Activated effector memory CD4-positive, alpha-beta T cell treated with Interleukin-2 at 50 U/mL for 16 hours (primary cell): ENCODE results near the gene LXN.
A peak's percentile ranks its signal among the peaks of the same experiment; 100 is the strongest.
"Not testable (repeated sequence)": the region's sequence is repeated elsewhere in the genome, so short reads cannot be mapped to it uniquely, and the experiment has no call there.

ENCODE experiments used
- DNase-seq: peaks from one replicate; pipeline ENCODE4 v3.0.0-alpha.2; 2020

The LXN gene, protein sequence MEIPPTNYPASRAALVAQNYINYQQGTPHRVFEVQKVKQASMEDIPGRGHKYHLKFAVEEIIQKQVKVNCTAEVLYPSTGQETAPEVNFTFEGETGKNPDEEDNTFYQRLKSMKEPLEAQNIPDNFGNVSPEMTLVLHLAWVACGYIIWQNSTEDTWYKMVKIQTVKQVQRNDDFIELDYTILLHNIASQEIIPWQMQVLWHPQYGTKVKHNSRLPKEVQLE

DNA sequence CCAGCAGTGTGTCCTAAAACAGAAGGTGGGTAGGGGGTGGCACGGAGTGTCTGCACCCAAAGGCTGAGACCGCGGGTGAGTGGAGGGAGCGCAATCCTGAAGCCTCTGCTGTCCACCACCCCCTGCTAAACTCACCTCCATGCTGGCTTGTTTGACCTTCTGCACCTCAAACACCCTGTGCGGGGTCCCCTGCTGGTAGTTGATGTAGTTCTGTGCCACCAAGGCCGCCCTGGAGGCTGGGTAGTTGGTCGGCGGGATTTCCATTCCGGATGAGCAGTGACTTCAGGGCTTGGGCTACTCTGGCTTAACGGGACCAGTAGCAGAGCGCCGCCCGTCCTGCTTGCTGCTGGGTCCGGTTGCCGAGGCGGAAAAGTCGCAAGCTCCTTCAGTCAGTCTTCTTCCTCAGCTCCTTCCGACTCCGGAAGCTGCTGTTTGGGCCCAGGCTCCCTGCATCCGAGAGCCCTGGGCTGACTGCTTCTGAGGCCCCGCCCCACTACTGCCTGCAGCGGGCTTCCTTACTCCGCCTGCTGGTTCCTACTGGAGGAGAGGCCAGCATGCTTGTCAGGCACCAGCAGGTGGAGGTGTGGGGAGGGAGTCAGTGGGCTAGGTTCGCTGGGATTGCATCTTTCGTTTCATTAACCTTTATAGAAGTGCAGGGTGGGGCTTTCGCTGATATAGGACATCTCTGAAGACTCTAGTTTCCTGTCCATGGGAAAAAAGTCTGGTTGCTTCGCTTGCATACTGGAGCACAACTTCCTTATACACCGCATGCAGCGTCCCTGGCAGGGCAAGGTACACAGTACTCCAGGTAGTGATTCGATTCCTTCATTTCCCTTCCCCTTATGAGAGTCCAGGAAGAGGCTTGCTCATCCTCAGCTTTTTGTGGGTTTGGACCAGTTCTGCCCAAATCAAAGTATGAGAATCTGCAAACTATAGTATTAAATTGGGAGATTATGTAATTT lies at the start of gene LXN:
Gene LXN (minus strand): TSS at position 434 of the 962 bp plus-strand sequence. CDS start 170 bp downstream, at position 264.
- peak; percentile 72 for DNase-seq

GRCh38 chr3:158722108-158722507 lies 49.7 kb upstream of the LXN start:
- no peak for DNase-seq

DNA sequence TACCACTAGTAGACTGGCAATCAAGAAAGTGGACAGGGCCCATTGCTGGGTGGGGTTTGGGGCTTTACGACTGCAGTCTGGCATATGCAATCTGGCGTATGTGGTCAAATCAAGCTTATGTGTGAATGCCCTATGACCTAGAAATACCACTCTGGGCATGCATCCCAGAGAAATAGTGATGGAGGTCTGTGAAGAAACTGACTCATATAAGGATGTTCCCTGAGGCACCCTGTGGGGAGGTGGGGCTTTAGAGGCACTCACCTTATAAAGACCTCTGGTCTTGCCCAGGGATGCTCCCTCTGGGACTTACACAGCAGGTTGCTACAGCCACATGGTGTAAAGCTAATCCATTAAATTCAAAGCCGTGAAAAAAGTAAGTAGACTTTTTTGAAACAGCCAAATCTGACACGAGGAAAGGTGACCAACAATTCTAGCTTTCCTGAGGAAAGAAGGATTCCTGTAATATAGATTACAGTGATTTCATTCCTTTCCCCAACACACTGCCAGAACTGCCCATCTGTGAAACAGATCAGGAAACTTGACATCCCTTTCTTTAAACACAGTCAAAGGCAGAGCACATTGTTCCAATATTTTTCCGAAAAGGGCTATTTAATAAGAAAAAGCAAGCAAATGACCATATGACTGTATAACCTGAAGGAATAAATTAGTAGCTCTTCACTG lies 46.2 kb upstream of the LXN start:
- no peak for DNase-seq

GRCh38 chr3:158717576-158717975 lies 45.1 kb upstream of the LXN start:
- DNase-seq = no peak

GRCh38 chr3:158713094-158713499 lies 40.6 kb upstream of the LXN start:
- no peak for DNase-seq

GRCh38 chr3:158712443-158712842 lies 40.0 kb upstream of the LXN start:
- DNase-seq = no peak

- DNase-seq = no peak
Observed at GRCh38 chr3:158711886-158712285, 39.4 kb upstream of the LXN start.

DNA sequence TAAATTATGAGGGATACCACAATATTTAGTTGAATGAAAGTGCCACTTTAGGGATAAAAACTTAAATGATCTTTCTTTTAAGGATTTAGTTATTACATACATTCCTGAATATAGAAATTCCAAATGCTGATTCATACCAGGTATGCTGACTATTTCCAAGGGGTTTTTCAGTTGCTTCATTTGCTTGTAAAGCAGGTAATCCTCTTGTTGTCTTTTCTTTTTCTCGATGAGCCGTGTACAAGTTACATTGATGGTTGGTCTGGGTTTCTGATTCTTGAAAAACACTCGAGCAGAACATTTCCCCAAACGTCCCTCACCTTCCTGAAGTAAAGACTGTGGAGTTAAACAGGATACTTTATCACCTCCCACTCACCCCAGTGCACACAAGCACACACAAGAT lies 38.2 kb upstream of the LXN start:
- DNase-seq = no peak

DNA sequence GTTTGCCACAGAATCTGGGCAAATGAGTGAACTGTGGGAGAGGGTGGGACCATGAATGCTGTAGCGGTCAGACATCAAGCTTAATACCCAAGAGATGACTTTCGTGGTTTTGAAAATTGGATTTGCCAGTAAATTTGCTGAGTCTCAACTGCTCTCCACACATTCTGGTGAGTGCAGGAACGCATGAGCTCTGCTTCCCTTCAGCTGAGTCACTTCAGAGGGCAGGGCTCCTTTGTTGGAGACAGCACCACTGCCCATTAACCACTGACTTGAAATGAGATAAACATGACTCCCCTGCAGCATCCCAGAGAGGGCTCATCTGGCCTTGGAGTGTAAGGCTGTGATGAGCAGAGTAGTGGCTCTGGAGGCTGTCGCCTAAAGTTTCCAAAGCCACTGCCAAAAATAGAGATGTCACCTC lies 37.2 kb upstream of the LXN start:
- DNase-seq = no peak

GRCh38 chr3:158703566-158703965 lies 31.1 kb upstream of the LXN start:
- no peak for DNase-seq

GRCh38 chr3:158702815-158703481 lies 30.5 kb upstream of the LXN start:
- no peak for DNase-seq

- DNase-seq = no peak
Observed at GRCh38 chr3:158701420-158702065, 29.1 kb upstream of the LXN start.

- DNase-seq = no peak
Observed at GRCh38 chr3:158700559-158700958, 28.1 kb upstream of the LXN start.

GRCh38 chr3:158696618-158697017 lies 24.2 kb upstream of the LXN start:
- DNase-seq = no peak

DNA sequence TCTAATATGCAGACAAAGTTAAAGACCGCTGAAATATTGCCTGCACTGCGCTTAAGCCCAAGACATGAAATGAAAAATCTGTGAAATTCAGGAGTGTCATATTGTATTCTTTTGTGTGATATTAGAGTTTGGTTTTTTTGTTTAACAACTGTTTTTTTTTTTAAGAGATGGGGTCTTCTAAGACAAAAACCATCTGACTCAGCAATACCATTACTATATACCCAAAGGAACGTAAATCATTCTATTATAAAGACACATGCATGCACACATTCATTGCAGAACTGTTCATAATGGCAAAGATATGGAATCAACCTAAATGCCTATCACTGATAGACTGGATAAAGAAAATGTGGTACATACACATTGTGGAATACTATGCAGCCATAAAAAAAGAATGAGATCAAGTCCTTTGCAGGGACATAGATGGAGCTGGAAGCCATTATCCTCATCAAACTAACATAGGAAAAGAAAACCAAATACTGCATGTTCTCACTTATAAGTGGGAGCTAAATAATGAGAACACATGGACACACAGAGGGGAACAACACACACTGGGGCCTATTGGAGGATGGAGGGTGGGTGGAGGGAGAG lies 21.5 kb upstream of the LXN start:
- DNase-seq = not testable (repeated sequence)

- DNase-seq = no peak
Observed at GRCh38 chr3:158685159-158685558, 12.7 kb upstream of the LXN start.

DNA sequence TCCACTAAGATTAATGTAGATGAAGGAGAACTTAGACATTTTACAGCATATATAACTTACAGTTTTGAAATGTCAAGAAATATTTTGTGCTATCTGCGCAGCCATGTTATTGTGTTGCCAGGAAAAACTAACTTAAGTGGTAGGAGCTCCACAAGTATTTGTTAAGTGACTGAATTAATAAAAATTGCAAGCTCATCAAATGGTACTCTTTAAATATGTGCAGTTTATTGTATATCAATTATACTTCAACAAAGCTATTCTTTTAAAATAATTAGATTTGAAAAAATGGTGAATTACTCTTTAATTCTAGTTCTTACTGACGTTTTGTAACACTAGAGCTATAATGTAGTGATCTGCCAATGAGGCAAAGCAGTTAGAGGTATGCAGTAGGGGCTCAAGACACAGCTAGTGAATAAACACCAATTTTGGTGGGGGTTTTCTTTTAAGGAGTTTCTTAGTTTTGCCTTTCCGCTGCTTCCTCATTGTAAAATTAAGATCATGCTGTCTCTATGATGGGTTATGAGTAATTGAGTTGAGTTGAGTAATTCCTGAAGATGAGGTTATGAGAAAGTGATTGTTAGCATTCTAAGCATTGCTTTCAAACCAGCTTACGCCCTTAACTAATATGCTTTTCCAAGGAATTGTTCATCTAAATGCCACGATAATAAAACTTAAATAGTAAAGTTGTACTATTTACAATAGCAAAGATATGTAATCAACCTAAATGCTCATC lies 10.9 kb upstream of the LXN start:
- no peak for DNase-seq

DNA sequence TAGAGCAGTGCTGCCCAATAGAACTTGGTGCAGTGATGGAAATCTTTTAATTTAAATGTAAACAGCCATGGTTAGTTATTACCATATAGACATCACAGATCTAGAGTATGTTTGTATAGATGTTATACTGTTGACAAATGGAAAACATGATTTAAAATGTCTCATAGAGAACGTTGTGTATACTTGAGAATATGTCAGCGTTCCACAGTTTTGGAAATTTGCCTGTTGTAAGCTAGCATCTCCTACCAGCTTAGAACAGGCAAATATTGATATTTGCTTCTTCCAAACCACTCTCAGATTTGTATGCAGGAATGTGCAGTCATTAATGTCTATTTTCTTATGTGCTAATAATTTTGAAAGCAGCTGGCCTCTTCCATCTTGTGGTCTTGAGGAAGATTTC lies 8.4 kb upstream of the LXN start:
- DNase-seq = no peak

DNA sequence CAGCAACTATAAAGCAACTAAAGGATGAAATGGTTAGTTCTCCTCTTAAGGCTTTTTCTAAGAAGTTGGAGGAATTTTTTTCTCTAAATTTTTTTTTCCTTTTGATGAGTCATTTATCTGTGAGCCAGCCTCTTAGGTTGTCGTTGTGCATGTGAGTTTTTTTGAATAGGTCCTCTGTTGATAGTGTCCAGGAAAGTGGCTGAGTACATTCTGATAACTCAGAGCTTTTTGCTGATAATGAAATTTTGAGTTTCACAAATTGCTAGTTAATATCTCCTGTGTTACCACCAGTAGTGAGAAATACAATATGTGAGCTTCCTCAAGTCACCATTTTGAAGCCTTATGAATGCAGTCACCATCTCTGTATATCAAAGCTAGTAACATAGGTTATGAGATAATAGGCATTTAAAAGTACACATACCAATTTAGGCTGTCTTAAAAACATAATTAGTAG lies 7.1 kb upstream of the LXN start:
- no peak for DNase-seq

- DNase-seq = no peak
Observed at GRCh38 chr3:158678687-158679086, 6.2 kb upstream of the LXN start.

- DNase-seq = no peak
Observed at GRCh38 chr3:158671821-158672214, 630 bp downstream of the LXN start.
